SK-N-SH (cell line): Measurements from ENCODE around the gene ORC3. TPM values are rescaled to one million over a fixed set of nuclear protein-coding genes. Genes with fewer than 3 reads are reported as not detected.

Source experiments
- CTCF ChIA-PET: fragments of 300-600, 350-600 bp; formaldehyde crosslinking; extraction: SDS; loops from one replicate; lab custom pipeline; 2021; lab: Yijun Ruan, JAX
- POLR2A ChIA-PET: fragments of 350-600 bp; sonication (Branson Sonifier 250); formaldehyde crosslinking; extraction: SDS; loops from one replicate; lab custom pipeline; 2020; ENCODE audit warnings: antibody characterized with exemption, inconsistent platforms; lab: Yijun Ruan, JAX
- DNase-seq: peaks from one replicate; pipeline ENCODE4 v3.0.0; 2012
- H2AFZ ChIP-seq: fragments of 200-600 bp; sonication (generic); 2 replicates; pipeline ENCODE4 v1.8.1; 2016; ENCODE audit warnings: antibody characterized with exemption, mild to moderate bottlenecking, low read depth
- H3F3A ChIP-seq: fragments of 200-600 bp; sonication (generic); replicated peaks from 2 replicates; pipeline ENCODE3; 2016; ENCODE audit warnings: antibody characterized with exemption, mild to moderate bottlenecking; ENCODE audit not compliant: insufficient read depth
- H3K27ac ChIP-seq, 2 experiments: fragments of 200-500 bp in 1 of 2; fragments of 200-600 bp in 1 of 2; sonication (Bioruptor generic) in 1 of 2; sonication (generic), shearing (Covaris generic) in 1 of 2; 2 replicates each; pipeline versions ENCODE4 v1.5.1 to v1.6.1; 2014 to 2016; ENCODE audit warnings: low read depth in 2 of 2, inconsistent platforms in 1 of 2, low read length in 1 of 2, mild to moderate bottlenecking in 1 of 2, mixed read lengths in 1 of 2
- H3K27me3 ChIP-seq: fragments of 200-600 bp; sonication (generic), shearing (Covaris generic); 2 replicates; pipeline ENCODE4 v1.6.1; 2016; ENCODE audit warnings: mixed run types; ENCODE audit not compliant: insufficient read depth
- H3K36me3 ChIP-seq, 2 experiments: fragments of 200-500 bp in 1 of 2; fragments of 200-600 bp in 1 of 2; sonication (Bioruptor generic) in 1 of 2; sonication (generic) in 1 of 2; replicated peaks in 1 of 2; 2 replicates each; pipeline versions ENCODE3 to v1.5.1; 2014 to 2016; ENCODE audit warnings: low read length in 1 of 2, mild to moderate bottlenecking in 1 of 2; ENCODE audit not compliant: insufficient read depth in 2 of 2, control insufficient read depth in 1 of 2
- H3K4me1 ChIP-seq, 2 experiments: fragments of 200-500 bp in 1 of 2; fragments of 200-600 bp in 1 of 2; sonication (Bioruptor generic) in 1 of 2; sonication (generic), shearing (Covaris generic) in 1 of 2; 2 replicates each; pipeline versions ENCODE4 v1.5.1 to v1.6.1; 2014 to 2016; ENCODE audit warnings: low read depth in 1 of 2, low read length in 1 of 2, mixed run types in 1 of 2; ENCODE audit not compliant: insufficient read depth in 2 of 2, control insufficient read depth in 1 of 2
- H3K4me2 ChIP-seq: fragments of 200-600 bp; sonication (generic), shearing (Covaris generic); 2 replicates; pipeline ENCODE4 v1.6.1; 2017; ENCODE audit warnings: mixed run types
- H3K4me3 ChIP-seq, 2 experiments: fragments of 200-500 bp in 1 of 2; fragments of 200-600 bp in 1 of 2; sonication (Bioruptor generic) in 1 of 2; sonication (generic), shearing (Covaris generic) in 1 of 2; 2 replicates each; pipeline versions ENCODE4 v1.5.1 to v1.8.1; 2014 to 2016; ENCODE audit warnings: low read depth in 2 of 2, inconsistent platforms in 1 of 2, low read length in 1 of 2, mild to moderate bottlenecking in 1 of 2, mixed read lengths in 1 of 2, moderate library complexity in 1 of 2
- H3K79me2 ChIP-seq: fragments of 200-600 bp; sonication (generic); 2 replicates; pipeline ENCODE4 v1.8.1; 2017; ENCODE audit warnings: mild to moderate bottlenecking; ENCODE audit not compliant: insufficient read depth
- H3K9ac ChIP-seq: fragments of 200-600 bp; sonication (generic); 2 replicates; pipeline ENCODE4 v1.6.1; 2017; ENCODE audit warnings: mixed run types
- H3K9me2 ChIP-seq: fragments of 200-600 bp; sonication (generic); 2 replicates; pipeline ENCODE4 v1.6.1; 2017; ENCODE audit warnings: mixed run types
- H3K9me3 ChIP-seq: fragments of 200-600 bp; sonication (generic); 2 replicates; pipeline ENCODE4 v1.6.1; 2017; ENCODE audit warnings: mixed run types, mild to moderate bottlenecking, moderate library complexity
- H4K20me1 ChIP-seq: fragments of 200-600 bp; sonication (generic); 2 replicates; pipeline ENCODE4 v1.6.1; 2017; ENCODE audit warnings: mild to moderate bottlenecking, mixed run types; ENCODE audit not compliant: insufficient read depth
- CTCF ChIP-seq: fragments of 200-600 bp; sonication (generic); IDR thresholded peaks from 2 replicates; pipeline ENCODE4 v1.6.1; 2017; ENCODE audit warnings: antibody characterized with exemption, mild to moderate bottlenecking, moderate library complexity
- FOXJ3 ChIP-seq: sonication (generic); formaldehyde crosslinking; IDR thresholded peaks from 2 replicates; pipeline ENCODE4 v1.5.1; 2020; ENCODE audit warnings: mild to moderate bottlenecking, missing genetic modification reagents
- GABPA ChIP-seq: IDR thresholded peaks from 2 replicates; pipeline ENCODE4 v1.4.0; 2012; ENCODE audit warnings: low read depth, mild to moderate bottlenecking
- MEF2A ChIP-seq: IDR thresholded peaks from 2 replicates; pipeline ENCODE4 v1.4.0; 2012; ENCODE audit warnings: low read depth, borderline replicate concordance
- NFIC ChIP-seq: IDR thresholded peaks from 2 replicates; pipeline ENCODE4 v1.4.0; 2012; ENCODE audit warnings: borderline replicate concordance
- PBX3 ChIP-seq: IDR thresholded peaks from 2 replicates; pipeline ENCODE4; 2012
- RAD21 ChIP-seq: IDR thresholded peaks from 2 replicates; pipeline ENCODE4 v1.6.1; 2012; ENCODE audit warnings: mild to moderate bottlenecking, low read length
- RCOR1 ChIP-seq: fragments of 150-350 bp; IDR thresholded peaks from 2 replicates; pipeline ENCODE4 v1.6.1; 2017; ENCODE audit warnings: antibody characterized with exemption, low read length
- TCF12 ChIP-seq: IDR thresholded peaks from 2 replicates; pipeline ENCODE4 v1.4.0; 2012
- TEAD4 ChIP-seq: IDR thresholded peaks from 2 replicates; pipeline ENCODE4 v1.4.0; 2012; ENCODE audit warnings: mild to moderate bottlenecking, borderline replicate concordance; ENCODE audit not compliant: insufficient read depth
- WGBS: methylation state at CpG from one replicate; pipeline ENCODE4 v1.1.6; 2017; ENCODE audit warnings: low lambda C conversion rate; 5-methylcytosine and 5-hydroxymethylcytosine counted together
- polyA plus RNA-seq, 3 experiments: library from polyadenylated mRNA; depleted of rRNA; stranded (reverse); fragments of >200 nt; gene quantifications; 2 replicates each; pipeline ENCODE4 v1.2.3, GENCODE V29; 2012
- TF ChIP-seq, protein P1 (sequence below): IDR thresholded peaks from 2 replicates; pipeline ENCODE4 v1.4.0; 2012; ENCODE audit warnings: low read depth, borderline replicate concordance

The ORC3 gene
- polyA plus RNA-seq, 1 of the 3 experiments (the other 2 are of a cell fraction): 13.3 TPM

- TF ChIP-seq, protein P1, sequence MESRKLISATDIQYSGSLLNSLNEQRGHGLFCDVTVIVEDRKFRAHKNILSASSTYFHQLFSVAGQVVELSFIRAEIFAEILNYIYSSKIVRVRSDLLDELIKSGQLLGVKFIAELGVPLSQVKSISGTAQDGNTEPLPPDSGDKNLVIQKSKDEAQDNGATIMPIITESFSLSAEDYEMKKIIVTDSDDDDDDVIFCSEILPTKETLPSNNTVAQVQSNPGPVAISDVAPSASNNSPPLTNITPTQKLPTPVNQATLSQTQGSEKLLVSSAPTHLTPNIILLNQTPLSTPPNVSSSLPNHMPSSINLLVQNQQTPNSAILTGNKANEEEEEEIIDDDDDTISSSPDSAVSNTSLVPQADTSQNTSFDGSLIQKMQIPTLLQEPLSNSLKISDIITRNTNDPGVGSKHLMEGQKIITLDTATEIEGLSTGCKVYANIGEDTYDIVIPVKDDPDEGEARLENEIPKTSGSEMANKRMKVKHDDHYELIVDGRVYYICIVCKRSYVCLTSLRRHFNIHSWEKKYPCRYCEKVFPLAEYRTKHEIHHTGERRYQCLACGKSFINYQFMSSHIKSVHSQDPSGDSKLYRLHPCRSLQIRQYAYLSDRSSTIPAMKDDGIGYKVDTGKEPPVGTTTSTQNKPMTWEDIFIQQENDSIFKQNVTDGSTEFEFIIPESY: no peak
Measured at GRCh38 chr6:87669051-87669450, 79.1 kb downstream of the ORC3 start (continued).

DNA sequence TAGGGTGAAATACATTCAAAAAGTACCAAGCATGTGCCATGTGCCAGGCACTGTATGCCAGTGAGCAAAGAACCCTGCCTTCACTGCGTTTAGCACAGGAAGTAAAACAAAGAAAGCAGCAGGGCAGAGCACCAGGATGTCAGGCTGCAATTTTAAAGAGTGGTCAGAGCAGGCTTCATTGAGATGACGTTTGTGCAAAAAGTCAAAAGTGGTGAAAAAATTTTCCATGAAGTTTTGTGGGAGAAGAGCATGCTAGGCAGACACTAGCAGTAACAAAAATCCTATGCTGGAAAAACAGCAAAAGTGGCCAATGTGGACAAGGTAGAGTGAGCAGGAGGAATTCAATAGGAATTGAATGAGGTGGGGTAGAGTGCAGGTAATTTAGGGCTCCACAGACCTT is 80.8 kb downstream of the ORC3 start:
- no peak overlapping the region for H3K27ac ChIP-seq
- no peak overlapping the region for H3K9ac ChIP-seq
- H3K27me3 ChIP-seq: no peaks in the 10 kb centered on the region
- no peaks in the 10 kb centered on the region for H3K9me3 ChIP-seq
- peaks cover 47 to 60% of the 10 kb centered on the region in 2 experiments for H3K36me3 ChIP-seq
- WGBS: 72% methylated on average over 2 of the region's 2 CpGs
- 0 out of 2 replicates have a peak, but pooled peaks cover under 1% of the 10 kb centered on the region for H4K20me1 ChIP-seq
- H3K4me1 ChIP-seq: no peaks in the 10 kb centered on the region
- no peak for DNase-seq
- peaks cover 20% of the 10 kb centered on the region for H3F3A ChIP-seq
- H3K9me2 ChIP-seq: no peaks in the 10 kb centered on the region
- CTCF ChIA-PET: no interaction called here
- TF ChIP-seq PBX3: no peak
- H3K4me2 ChIP-seq: no peak overlapping the region
- no peak overlapping the region for H3K4me3 ChIP-seq
- POLR2A ChIA-PET: no interaction called here
- H3K79me2 ChIP-seq: peaks cover 7% of the 10 kb centered on the region; the same call in 1 of the 2 replicates
- no peak overlapping the region for H2AFZ ChIP-seq

- 0 out of 2 replicates have a peak, but pooled peaks cover 4% of the 10 kb centered on the region for H4K20me1 ChIP-seq
- no peak overlapping the region for H3K27ac ChIP-seq
- WGBS: 91% methylated on average over 6 of the region's 6 CpGs
- no peaks in the 10 kb centered on the region for H3K9me2 ChIP-seq
- peaks cover 16% of the 10 kb centered on the region; the same call in 1 of the 2 replicates for H3K79me2 ChIP-seq
- peaks cover 23% of the 10 kb centered on the region for H3F3A ChIP-seq
- no peak for TF ChIP-seq MEF2A
- no peak for TF ChIP-seq NFIC
- no peak for TF ChIP-seq TEAD4
- no peak for TF ChIP-seq RAD21
- TF ChIP-seq TCF12: no peak
- no peak for TF ChIP-seq RCOR1
- no peak for TF ChIP-seq GABPA
- no peak for TF ChIP-seq FOXJ3
- TF ChIP-seq CTCF: no peak
- peaks cover 49 to 55% of the 10 kb centered on the region in 2 experiments for H3K36me3 ChIP-seq
- H3K4me1 ChIP-seq: no peaks in the 10 kb centered on the region
- no peak overlapping the region for H3K4me2 ChIP-seq
- H3K9ac ChIP-seq: no peak overlapping the region
- H2AFZ ChIP-seq: no peak overlapping the region
- no peak overlapping the region for H3K4me3 ChIP-seq
- ChIA-PET CTCF (no interaction called here), POLR2A (no interaction called here)
- no peaks in the 10 kb centered on the region for H3K9me3 ChIP-seq
- no peak for DNase-seq
- H3K27me3 ChIP-seq: no peaks in the 10 kb centered on the region
Measured at GRCh38 chr6:87671555-87672029, 81.7 kb downstream of the ORC3 start.
